Kidney epithelial cell (primary cell): ENCODE measurements around the gene LRRN4. TPM values are rescaled to one million over a fixed set of nuclear protein-coding genes. Genes with fewer than 3 reads are reported as not detected.

Source experiments
- DNase-seq: peaks from one replicate; pipeline ENCODE4 v3.0.0-alpha.2; 2010; ENCODE audit warnings: low read depth
- H3K27me3 ChIP-seq: 2 replicates; pipeline ENCODE4 v1.6.0; 2011; ENCODE audit warnings: low read length; ENCODE audit not compliant: control insufficient read depth, insufficient read depth
- H3K36me3 ChIP-seq: 2 replicates; pipeline ENCODE4 v1.5.1; 2011; ENCODE audit warnings: low read length; ENCODE audit not compliant: control insufficient read depth, insufficient read depth
- H3K4me3 ChIP-seq: 2 replicates; pipeline ENCODE4 v1.5.1; 2011; ENCODE audit warnings: low read depth, mild to moderate bottlenecking, control low read depth, low read length
- CTCF ChIP-seq: IDR thresholded peaks from 2 replicates; pipeline ENCODE4 v1.5.1; 2011; ENCODE audit warnings: mild to moderate bottlenecking, moderate library complexity, low read length, control low read depth, inconsistent platforms; ENCODE audit not compliant: insufficient read depth, poor library complexity, severe bottlenecking
- total RNA-seq: library from RNA; depleted of rRNA; stranded (reverse); fragments of >200 nt; gene quantifications from 2 replicates; pipeline ENCODE4 v1.2.3, GENCODE V29; 2015

The LRRN4 gene
- total RNA-seq, 1 donor from 2014 or later, result 65.3 TPM

GRCh38 chr20:6029538-6029937, 24.3 kb downstream of the LRRN4 start:
- no peak overlapping the region for H3K4me3 ChIP-seq
- DNase-seq, result no peak
- no peaks in the 10 kb centered on the region for H3K36me3 ChIP-seq

GRCh38 chr20:6028818-6029217, 25.0 kb downstream of the LRRN4 start:
- TF ChIP-seq CTCF, result no peak
- no peak for DNase-seq
- H3K27me3 ChIP-seq, result no peaks in the 10 kb centered on the region
- H3K4me3 ChIP-seq, result no peak overlapping the region
- no peaks in the 10 kb centered on the region for H3K36me3 ChIP-seq

More at GRCh38 chr20:6029538-6029937, 24.3 kb downstream of the LRRN4 start:
- H3K27me3 ChIP-seq, result no peaks in the 10 kb centered on the region
- no peak for TF ChIP-seq CTCF

GRCh38 chr20:6026051-6026450, 27.8 kb downstream of the LRRN4 start:
- Histone ChIP-seq H3K36me3 (no peaks in the 10 kb centered on the region), H3K4me3 (no peak overlapping the region), H3K27me3 (no peaks in the 10 kb centered on the region)
- TF ChIP-seq CTCF, result no peak
- no peak for DNase-seq

GRCh38 chr20:6024768-6025167, 29.1 kb downstream of the LRRN4 start:
- DNase-seq, result no peak
- Histone ChIP-seq H3K36me3 (no peaks in the 10 kb centered on the region), H3K27me3 (no peaks in the 10 kb centered on the region), H3K4me3 (no peak overlapping the region)
- no peak for TF ChIP-seq CTCF

- TF ChIP-seq CTCF, result no peak
- Histone ChIP-seq H3K27me3 (no peaks in the 10 kb centered on the region), H3K4me3 (no peak overlapping the region), H3K36me3 (no peaks in the 10 kb centered on the region)
- DNase-seq, result no peak
These were observed 36.0 kb downstream of the LRRN4 start for GRCh38 chr20:6017880-6018279.

GRCh38 chr20:6017467-6017866, 36.4 kb downstream of the LRRN4 start:
- Histone ChIP-seq H3K27me3 (no peaks in the 10 kb centered on the region), H3K4me3 (no peak overlapping the region), H3K36me3 (no peaks in the 10 kb centered on the region)
- no peak for TF ChIP-seq CTCF
- DNase-seq, result no peak
